CD4-positive, CD25-positive, alpha-beta regulatory T cell (primary cell): ENCODE measurements around the gene CCDC28A. TPM values are rescaled to one million over a fixed set of nuclear protein-coding genes. Genes with fewer than 3 reads are reported as not detected.
A peak's percentile ranks its signal among the peaks of the same experiment; 100 is the strongest.

Source experiments
- ATAC-seq, 2 donors: fragments of 150-1000 bp; cut with Tn5 transposase; one replicate each; pipeline ENCODE4 v1.10.0; 2021; ENCODE audit warnings: low read depth in 2 of 2, moderate number of reproducible peaks in 2 of 2, moderate library complexity in 1 of 2
- DNase-seq, 3 donors: peaks; one replicate each; pipeline versions ENCODE4 v3.0.0 to v3.0.0-alpha.2; 2012 to 2022; ENCODE audit warnings: mixed read lengths in 1 of 3
- H3K27ac ChIP-seq: one replicate; pipeline ENCODE4 v1.7.0; 2013; ENCODE audit warnings: mild to moderate bottlenecking, low read length; ENCODE audit not compliant: insufficient read depth, poor library complexity, severe bottlenecking
- H3K27me3 ChIP-seq: one replicate; pipeline ENCODE4 v1.7.0; 2013; ENCODE audit warnings: low read length; ENCODE audit not compliant: control insufficient read depth, insufficient read depth
- H3K36me3 ChIP-seq: one replicate; pipeline ENCODE4 v1.7.0; 2013; ENCODE audit warnings: mild to moderate bottlenecking, low read length, moderate library complexity; ENCODE audit not compliant: control insufficient read depth, insufficient read depth
- H3K4me1 ChIP-seq: 2 replicates; pipeline ENCODE4 v1.7.0; 2013; ENCODE audit warnings: mild to moderate bottlenecking, low read length; ENCODE audit not compliant: insufficient read depth, control insufficient read depth, poor library complexity, severe bottlenecking
- H3K4me3 ChIP-seq: one replicate; pipeline ENCODE4 v1.7.0; 2013; ENCODE audit warnings: low read depth, mild to moderate bottlenecking, low read length, moderate library complexity
- H3K9me3 ChIP-seq, 2 experiments: 1 replicate in 1 of 2; 2 replicates in 1 of 2; pipeline ENCODE4 v1.7.0; 2013; ENCODE audit warnings: low read length in 2 of 2, mild to moderate bottlenecking in 1 of 2, moderate library complexity in 1 of 2; ENCODE audit not compliant: control insufficient read depth in 2 of 2
- H3K27ac Mint-ChIP-seq, 3 donors: one replicate each; pipeline ENCODE4 v1.8.0; 2020 to 2022; ENCODE audit warnings: mild to moderate bottlenecking in 3 of 3, mixed read lengths in 3 of 3, moderate library complexity in 2 of 3
- H3K27me3 Mint-ChIP-seq: one replicate; pipeline ENCODE4 v1.8.0; 2022; ENCODE audit warnings: mild to moderate bottlenecking, mixed read lengths
- H3K36me3 Mint-ChIP-seq: one replicate; pipeline ENCODE4 v1.8.0; 2020; ENCODE audit warnings: mixed read lengths
- H3K4me1 Mint-ChIP-seq, 4 donors: one replicate each; pipeline ENCODE4 v1.8.0; 2020 to 2022; ENCODE audit warnings: mixed read lengths in 4 of 4, mild to moderate bottlenecking in 1 of 4
- H3K4me3 Mint-ChIP-seq, 4 donors: one replicate each; pipeline ENCODE4 v1.8.0; 2020 to 2022; ENCODE audit warnings: mild to moderate bottlenecking in 4 of 4, mixed read lengths in 4 of 4, moderate library complexity in 3 of 4
- H3K9me3 Mint-ChIP-seq, 7 donors: one replicate each; pipeline ENCODE4 v1.8.0; 2020 to 2022; ENCODE audit warnings: mixed read lengths in 7 of 7, mild to moderate bottlenecking in 3 of 7, moderate library complexity in 2 of 7
- polyA plus RNA-seq, 4 donors: library from polyadenylated mRNA; unstranded; fragments of 300-500 nt; fragmentation: Illumina TruSeq; gene quantifications; one replicate each; pipeline ENCODE4 v1.2.3, GENCODE V29; 2021
- total RNA-seq: library from RNA; stranded (reverse); gene quantifications from one replicate; pipeline ENCODE4 v1.2.3, GENCODE V29; 2022

CCDC28A gene
- total and polyA plus RNA-seq, 5 donors from 2014 or later, result 27.2 to 112 (median 78.3) TPM

DNA sequence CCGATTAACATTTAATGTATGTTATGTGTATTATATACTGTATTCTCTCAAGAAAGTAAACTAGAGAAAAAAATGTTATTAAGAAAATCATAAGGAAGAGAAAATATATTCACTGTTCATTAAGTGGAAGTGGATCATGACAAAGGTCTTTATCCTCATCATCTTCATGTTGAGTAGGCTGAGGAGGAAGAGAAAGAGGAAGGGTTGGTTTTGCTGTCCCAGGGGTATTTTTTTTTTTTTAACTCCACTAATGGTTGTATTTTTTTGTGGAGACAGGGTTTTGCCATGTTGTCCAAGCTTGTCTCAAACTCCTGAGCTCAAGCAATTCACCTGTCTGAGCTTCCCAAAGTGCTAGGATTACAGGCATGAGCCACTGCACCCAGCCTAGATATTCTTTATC lies 33.3 kb downstream of the CCDC28A start:
- no peak overlapping the region for H3K27ac Mint-ChIP-seq
- H3K27ac ChIP-seq, result no peak overlapping the region
- peaks cover 0 to under 1% (median 0%) of the 10 kb centered on the region in 7 donors for H3K9me3 Mint-ChIP-seq
- peaks cover 43% of the 10 kb centered on the region for H3K27me3 Mint-ChIP-seq
- H3K4me3 Mint-ChIP-seq, result no peak overlapping the region
- H3K4me3 ChIP-seq, result no peak overlapping the region
- no peaks in the 10 kb centered on the region for H3K9me3 ChIP-seq
- H3K4me1 Mint-ChIP-seq, result no peaks in the 10 kb centered on the region
- no peaks in the 10 kb centered on the region for H3K4me1 ChIP-seq
- ATAC-seq (no peak), DNase-seq (no peak)
- H3K36me3 Mint-ChIP-seq, result no peaks in the 10 kb centered on the region
- no peaks in the 10 kb centered on the region for H3K36me3 ChIP-seq
- H3K27me3 ChIP-seq, result peaks cover 7% of the 10 kb centered on the region

DNA sequence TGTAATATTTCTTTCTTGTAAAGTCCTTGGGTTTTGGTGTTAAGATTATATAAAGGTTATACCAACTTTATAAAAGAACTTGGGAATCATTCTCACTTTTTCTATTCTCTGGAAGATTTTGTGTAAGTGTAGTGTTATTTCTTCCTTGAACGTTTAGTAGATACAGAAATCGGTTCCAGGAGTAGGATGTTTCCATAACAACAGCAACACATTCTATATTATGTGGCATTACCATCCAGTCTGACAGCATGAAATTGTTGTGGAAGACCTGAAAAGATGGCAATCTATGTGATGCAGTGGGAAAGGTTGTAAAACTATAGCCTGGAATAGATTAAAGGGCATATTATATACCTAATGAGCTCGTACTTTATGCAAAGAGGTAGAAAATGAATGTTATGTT lies 36.1 kb downstream of the CCDC28A start:
- Histone ChIP-seq H3K27ac (no peak overlapping the region), H3K4me3 (no peak overlapping the region), H3K4me1 (no peaks in the 10 kb centered on the region), H3K36me3 (no peaks in the 10 kb centered on the region), H3K27me3 (peaks cover 6% of the 10 kb centered on the region), H3K9me3 (no peaks in the 10 kb centered on the region)
- Mint-ChIP-seq H3K27me3 (peaks cover 33% of the 10 kb centered on the region), H3K9me3 (peaks cover 0 to 1% (median 0%) of the 10 kb centered on the region in 7 donors), H3K36me3 (no peaks in the 10 kb centered on the region), H3K4me3 (no peak overlapping the region), H3K27ac (no peak overlapping the region), H3K4me1 (no peaks in the 10 kb centered on the region)
- no peak for ATAC-seq
- DNase-seq, result no peak

DNA sequence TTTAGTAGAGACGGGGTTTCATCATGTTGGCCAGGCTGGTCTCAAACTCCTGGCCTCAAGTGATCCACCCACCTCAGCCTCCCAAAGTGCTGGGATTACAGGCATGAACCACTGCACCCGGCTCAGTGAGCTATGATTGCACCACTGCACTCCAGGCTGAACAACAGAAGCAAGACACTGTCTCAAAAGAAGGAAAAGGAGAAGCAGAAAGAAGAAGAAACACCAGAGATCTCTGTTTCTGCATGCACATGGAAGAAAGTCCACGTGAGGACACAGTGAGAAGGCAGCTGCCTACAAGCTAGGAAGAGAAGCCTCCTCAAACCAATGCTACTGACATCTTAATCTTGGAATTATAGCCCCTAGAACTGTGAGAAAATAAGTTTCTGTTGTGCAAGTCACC lies 38.3 kb downstream of the CCDC28A start:
- no peak for DNase-seq
- peaks cover 0 to 6% (median 2%) of the 10 kb centered on the region in 4 donors for H3K4me1 Mint-ChIP-seq
- H3K4me1 ChIP-seq, result no peaks in the 10 kb centered on the region
- H3K4me3 Mint-ChIP-seq, result no peak overlapping the region
- H3K36me3 ChIP-seq, result no peaks in the 10 kb centered on the region
- H3K27ac Mint-ChIP-seq, result no peak overlapping the region
- no peak for ATAC-seq
- no peaks in the 10 kb centered on the region for H3K36me3 Mint-ChIP-seq
- H3K4me3 ChIP-seq, result no peak overlapping the region
- H3K27ac ChIP-seq, result no peak overlapping the region
- H3K27me3 ChIP-seq, result peaks cover 8% of the 10 kb centered on the region
- H3K9me3 Mint-ChIP-seq, result peaks cover 0 to 1% (median 0%) of the 10 kb centered on the region in 7 donors
- no peaks in the 10 kb centered on the region for H3K9me3 ChIP-seq
- H3K27me3 Mint-ChIP-seq, result peaks cover 33% of the 10 kb centered on the region

DNA sequence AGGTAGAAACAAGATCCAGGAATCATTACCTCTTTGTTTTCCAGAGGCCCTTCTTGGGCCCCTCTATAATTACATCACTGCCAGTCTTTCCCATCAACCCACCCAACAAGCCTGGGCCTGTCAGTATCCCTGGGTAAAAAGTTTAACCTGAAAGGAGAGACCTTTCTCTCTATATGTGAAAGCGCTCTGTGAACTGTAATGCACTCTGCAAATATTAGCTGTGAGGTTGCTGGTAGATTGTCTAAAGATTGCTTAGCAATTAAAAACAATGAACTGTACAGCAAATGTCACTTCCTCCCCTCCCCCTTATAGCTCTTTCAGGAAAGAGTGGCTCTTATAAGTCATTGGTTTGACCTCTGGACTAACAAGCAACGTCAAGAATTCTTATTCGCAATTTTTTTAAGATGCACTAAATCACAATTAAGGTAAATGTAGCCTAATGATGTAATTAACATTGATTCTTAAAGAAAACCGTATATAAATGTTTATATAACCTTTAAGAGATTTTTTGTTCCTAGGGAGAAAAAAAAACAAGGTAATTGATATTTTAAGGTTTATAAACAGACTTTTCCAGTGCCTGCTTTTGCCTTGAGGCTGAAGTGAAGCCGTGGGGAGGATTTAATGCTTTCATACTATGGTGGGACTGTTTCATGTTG lies 40.7 kb downstream of the CCDC28A start:
- Mint-ChIP-seq H3K9me3 (peaks cover 0 to 1% (median 0%) of the 10 kb centered on the region in 7 donors), H3K36me3 (no peaks in the 10 kb centered on the region), H3K4me3 (no peak overlapping the region), H3K27ac (no peak overlapping the region), H3K4me1 (peaks cover 0 to 6% (median 2%) of the 10 kb centered on the region in 4 donors), H3K27me3 (peaks cover 18% of the 10 kb centered on the region)
- Histone ChIP-seq H3K4me1 (no peaks in the 10 kb centered on the region), H3K27ac (no peak overlapping the region), H3K27me3 (peaks cover 6% of the 10 kb centered on the region), H3K36me3 (no peaks in the 10 kb centered on the region), H3K9me3 (no peaks in the 10 kb centered on the region), H3K4me3 (no peak overlapping the region)
- ATAC-seq, result no peak
- DNase-seq, result no peak

DNA sequence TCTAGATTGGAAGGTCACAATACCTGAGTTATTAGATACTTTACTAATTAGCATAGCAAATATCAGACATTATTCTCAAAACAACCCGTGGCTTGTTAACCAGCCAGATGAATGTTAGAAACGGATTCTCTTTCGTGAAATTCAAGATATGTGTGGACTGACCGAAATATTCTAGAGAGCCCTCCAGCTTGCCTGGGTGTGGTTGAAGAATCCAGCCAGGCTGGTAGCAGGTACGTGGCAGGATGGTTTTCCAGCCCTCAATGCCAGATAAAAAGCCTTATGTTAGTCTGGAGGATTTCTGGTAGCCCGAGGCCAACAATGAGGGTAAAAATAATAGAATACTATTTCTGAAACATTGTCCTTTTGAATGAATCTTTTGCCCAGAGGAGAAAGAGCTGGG lies 41.7 kb downstream of the CCDC28A start:
- Histone ChIP-seq H3K4me3 (no peak overlapping the region), H3K4me1 (no peaks in the 10 kb centered on the region), H3K9me3 (no peaks in the 10 kb centered on the region), H3K36me3 (no peaks in the 10 kb centered on the region), H3K27me3 (peaks cover 4% of the 10 kb centered on the region), H3K27ac (no peak overlapping the region)
- DNase-seq (no peak), ATAC-seq (no peak)
- peaks cover 0 to 6% (median 2%) of the 10 kb centered on the region in 4 donors for H3K4me1 Mint-ChIP-seq
- H3K27me3 Mint-ChIP-seq, result peaks cover 17% of the 10 kb centered on the region
- peaks cover 0 to 1% (median 0%) of the 10 kb centered on the region in 7 donors for H3K9me3 Mint-ChIP-seq
- no peaks in the 10 kb centered on the region for H3K36me3 Mint-ChIP-seq
- no peak overlapping the region for H3K4me3 Mint-ChIP-seq
- no peak overlapping the region for H3K27ac Mint-ChIP-seq

DNA sequence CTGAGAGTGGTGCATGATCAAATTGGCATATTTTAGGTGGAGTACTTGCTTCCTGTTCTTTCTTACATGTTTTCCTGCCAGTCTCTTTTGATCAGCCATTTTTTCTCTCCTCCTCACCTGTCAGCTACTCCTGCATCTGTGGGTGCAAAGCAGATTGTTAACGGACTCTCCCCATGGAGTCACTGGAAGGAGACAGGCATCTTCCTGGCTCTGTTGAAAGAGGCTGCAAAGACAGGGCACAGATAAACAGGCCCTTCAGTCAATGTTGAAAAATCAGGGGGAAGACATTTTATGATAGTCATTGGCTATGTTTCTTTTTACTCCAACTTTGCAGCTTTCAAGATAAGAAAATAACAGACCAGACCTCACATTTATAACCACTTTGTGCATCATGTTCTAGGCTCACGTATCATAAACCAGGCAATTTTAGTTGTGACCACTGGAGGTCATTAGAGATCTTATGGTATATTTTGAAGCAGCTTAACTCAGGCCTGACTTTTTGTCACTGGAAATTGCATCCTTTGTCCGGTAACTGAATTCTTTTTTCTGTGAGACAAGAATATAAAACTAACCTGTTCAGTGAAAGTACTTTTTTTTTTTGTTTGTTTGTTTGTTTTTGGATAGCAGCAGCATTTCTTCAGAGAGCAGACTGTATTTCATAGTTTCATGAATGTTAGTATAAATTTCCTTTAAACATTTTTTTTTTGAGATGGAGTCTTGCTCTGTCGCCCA lies 42.4 kb downstream of the CCDC28A start:
- Mint-ChIP-seq H3K27me3 (peaks cover 11% of the 10 kb centered on the region), H3K27ac (peak overlapping the region in 2 of 3 donors; percentile 4 to 8), H3K9me3 (peaks cover 0 to 1% (median 0%) of the 10 kb centered on the region in 7 donors), H3K4me3 (no peak overlapping the region), H3K4me1 (peaks cover 0 to 6% (median 2%) of the 10 kb centered on the region in 4 donors), H3K36me3 (no peaks in the 10 kb centered on the region)
- Histone ChIP-seq H3K27ac (no peak overlapping the region), H3K4me1 (no peaks in the 10 kb centered on the region), H3K9me3 (no peaks in the 10 kb centered on the region), H3K4me3 (no peak overlapping the region), H3K36me3 (no peaks in the 10 kb centered on the region), H3K27me3 (peaks cover 3% of the 10 kb centered on the region)
- DNase-seq (peak in 2 of 3 donors; percentile 33 to 61), ATAC-seq (peak; percentile 60 to 73)

DNA sequence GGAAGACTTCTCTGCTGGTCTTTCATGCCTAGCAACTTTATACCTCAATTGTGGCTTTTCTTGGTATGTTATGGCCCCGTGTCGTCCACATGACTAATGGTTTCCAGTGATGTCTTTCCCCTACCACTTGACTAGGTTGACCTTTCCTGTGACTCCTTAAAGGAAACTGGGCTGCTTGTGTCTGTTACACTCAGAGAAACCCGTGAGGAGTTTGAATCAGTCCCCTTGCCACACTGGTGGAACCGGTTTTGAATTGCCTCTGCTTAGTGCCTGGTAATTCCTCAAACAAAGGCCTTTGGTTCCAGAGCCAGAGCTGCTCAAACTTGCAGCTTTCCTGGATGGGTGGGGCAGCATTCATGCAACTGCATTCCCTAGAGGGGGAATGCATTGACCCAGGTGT lies 44.2 kb downstream of the CCDC28A start:
- no peaks in the 10 kb centered on the region for H3K9me3 Mint-ChIP-seq
- no peaks in the 10 kb centered on the region for H3K9me3 ChIP-seq
- no peak overlapping the region for H3K27ac ChIP-seq
- peaks cover 3% of the 10 kb centered on the region for H3K27me3 ChIP-seq
- ATAC-seq, result peak in 1 of 2 donors; percentile 7
- peaks cover 0 to 6% (median 2%) of the 10 kb centered on the region in 4 donors for H3K4me1 Mint-ChIP-seq
- peaks cover 17% of the 10 kb centered on the region for H3K27me3 Mint-ChIP-seq
- no peaks in the 10 kb centered on the region for H3K36me3 Mint-ChIP-seq
- H3K4me3 Mint-ChIP-seq, result no peak overlapping the region
- no peak overlapping the region for H3K27ac Mint-ChIP-seq
- H3K36me3 ChIP-seq, result no peaks in the 10 kb centered on the region
- no peaks in the 10 kb centered on the region for H3K4me1 ChIP-seq
- no peak overlapping the region for H3K4me3 ChIP-seq
- DNase-seq, result peak in 1 of 3 donors; percentile 7
